ENCODE measurements around the gene MMUT. TPM values are rescaled to one million over a fixed set of nuclear protein-coding genes. Genes with fewer than 3 reads are reported as not detected.

MMUT gene
- total and polyA plus RNA-seq, 4 donors, result 11.4 to 27.0 (median 17.8) TPM

DNA sequence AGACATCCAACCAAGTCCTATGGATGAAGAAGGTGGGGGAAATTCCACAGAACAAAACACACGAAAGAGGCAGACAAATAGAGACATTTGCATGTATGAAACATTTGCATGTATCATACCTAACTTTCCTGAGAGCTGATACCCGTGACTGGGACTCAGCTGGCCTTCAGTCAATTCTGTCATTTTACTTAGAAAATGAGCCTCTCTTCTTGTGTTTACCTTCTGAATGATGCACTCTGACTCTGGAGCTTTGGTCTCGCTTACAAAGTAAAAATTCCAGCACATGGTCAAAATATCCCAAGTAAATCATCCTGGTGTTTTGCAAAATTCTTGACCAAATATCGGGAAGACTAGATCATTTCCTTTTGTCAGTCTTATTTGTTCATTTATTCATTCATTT is 46.9 kb downstream of the MMUT start:
- ATAC-seq (ENCODE audit: insufficient read depth, low FRiP score) (no peak), DNase-seq (no peak)
- H3K4me1 ChIP-seq (ENCODE audit: control insufficient read depth in 5 of 5, insufficient read depth in 5 of 5, low read length in 5 of 5), result no peaks in the 10 kb centered on the region
- H3K27me3 ChIP-seq (ENCODE audit: control insufficient read depth in 3 of 3, insufficient read depth in 3 of 3, low read length in 2 of 3), result no peaks in the 10 kb centered on the region
- no peak for TF ChIP-seq CTCF (IDR thresholded peaks at IDR 0.05; ENCODE audit: control extremely low read depth, extremely low read depth)
- 79 to 87% methylated on average over 4 of the region's 4 CpGs for WGBS, 2 donors
- no peak overlapping the region for H3K4me3 ChIP-seq
- no peaks in the 10 kb centered on the region for H3K36me3 ChIP-seq (ENCODE audit: control insufficient read depth in 4 of 4, insufficient read depth in 4 of 4, low read length in 4 of 4)
- H3K9ac ChIP-seq (ENCODE audit: insufficient read depth in 1 of 2, low read length in 2 of 2), result no peak overlapping the region
- no peaks in the 10 kb centered on the region for H3K9me3 ChIP-seq (ENCODE audit: control insufficient read depth in 4 of 4, insufficient read depth in 3 of 4, low read length in 3 of 4)
- no peak overlapping the region for H3K27ac ChIP-seq (ENCODE audit: low read depth in 1 of 2, low read length in 1 of 2)

GRCh38 chr6:49415358-49415757 is 47.7 kb downstream of the MMUT start:
- 32 to 43% methylated on average over 1 of the region's 1 CpG for WGBS, 2 donors
- no peak for TF ChIP-seq CTCF (IDR thresholded peaks at IDR 0.05; ENCODE audit: control extremely low read depth, extremely low read depth)
- Histone ChIP-seq H3K4me3 (no peak overlapping the region), H3K36me3 (ENCODE audit: control insufficient read depth in 4 of 4, insufficient read depth in 4 of 4, low read length in 4 of 4) (no peaks in the 10 kb centered on the region), H3K27ac (ENCODE audit: low read depth in 1 of 2, low read length in 1 of 2) (no peak overlapping the region), H3K9ac (ENCODE audit: insufficient read depth in 1 of 2, low read length in 2 of 2) (no peak overlapping the region), H3K27me3 (ENCODE audit: control insufficient read depth in 3 of 3, insufficient read depth in 3 of 3, low read length in 2 of 3) (no peaks in the 10 kb centered on the region), H3K4me1 (ENCODE audit: control insufficient read depth in 5 of 5, insufficient read depth in 5 of 5, low read length in 5 of 5) (no peaks in the 10 kb centered on the region), H3K9me3 (ENCODE audit: control insufficient read depth in 4 of 4, insufficient read depth in 3 of 4, low read length in 3 of 4) (no peaks in the 10 kb centered on the region)
- DNase-seq (no peak), ATAC-seq (ENCODE audit: insufficient read depth, low FRiP score) (no peak)

DNA sequence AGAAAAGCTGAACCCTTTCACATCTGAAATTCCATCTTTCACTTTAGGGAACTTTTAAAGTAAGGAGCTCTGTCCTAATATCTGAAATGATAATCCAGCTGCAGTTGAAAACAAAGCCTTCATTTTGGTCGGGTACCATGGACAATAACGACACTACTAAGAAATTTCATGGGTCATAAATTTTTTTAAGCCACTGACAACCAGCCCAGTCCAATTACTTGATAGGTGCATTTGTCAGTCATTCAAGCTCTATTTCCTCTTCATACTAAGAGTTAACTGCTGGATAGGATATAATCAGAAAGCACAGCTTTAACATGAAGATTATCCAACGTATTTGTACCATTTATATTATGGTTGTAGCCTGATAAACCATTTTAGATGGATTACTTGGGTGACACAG is 52.5 kb downstream of the MMUT start:
- no peak for ATAC-seq (ENCODE audit: insufficient read depth, low FRiP score)
- 81 to 84% methylated on average over 3 of the region's 3 CpGs for WGBS, 2 donors
- no peak for TF ChIP-seq CTCF (IDR thresholded peaks at IDR 0.05; ENCODE audit: control extremely low read depth, extremely low read depth)
- no peak overlapping the region for H3K27ac ChIP-seq (ENCODE audit: low read depth in 1 of 2, low read length in 1 of 2)
- no peaks in the 10 kb centered on the region for H3K27me3 ChIP-seq (ENCODE audit: control insufficient read depth in 3 of 3, insufficient read depth in 3 of 3, low read length in 2 of 3)
- no peak for DNase-seq
- no peak overlapping the region for H3K4me3 ChIP-seq
- no peaks in the 10 kb centered on the region for H3K36me3 ChIP-seq (ENCODE audit: control insufficient read depth in 4 of 4, insufficient read depth in 4 of 4, low read length in 4 of 4)
- no peaks in the 10 kb centered on the region for H3K9me3 ChIP-seq (ENCODE audit: control insufficient read depth in 4 of 4, insufficient read depth in 3 of 4, low read length in 3 of 4)
- no peak overlapping the region for H3K9ac ChIP-seq (ENCODE audit: insufficient read depth in 1 of 2, low read length in 2 of 2)
- H3K4me1 ChIP-seq (ENCODE audit: control insufficient read depth in 5 of 5, insufficient read depth in 5 of 5, low read length in 5 of 5), result no peaks in the 10 kb centered on the region

- H3K36me3 ChIP-seq (ENCODE audit: control insufficient read depth in 4 of 4, insufficient read depth in 4 of 4, low read length in 4 of 4), result no peaks in the 10 kb centered on the region
- H3K9ac ChIP-seq (ENCODE audit: insufficient read depth in 1 of 2, low read length in 2 of 2), result no peak overlapping the region
- no peaks in the 10 kb centered on the region for H3K9me3 ChIP-seq (ENCODE audit: control insufficient read depth in 4 of 4, insufficient read depth in 3 of 4, low read length in 3 of 4)
- TF ChIP-seq CTCF (IDR thresholded peaks at IDR 0.05; ENCODE audit: control extremely low read depth, extremely low read depth), result peak; percentile 56
- no peak overlapping the region for H3K4me3 ChIP-seq
- no peak overlapping the region for H3K27ac ChIP-seq (ENCODE audit: low read depth in 1 of 2, low read length in 1 of 2)
- 22 to 29% methylated on average over 9 of the region's 9 CpGs for WGBS, 2 donors
- ATAC-seq (ENCODE audit: insufficient read depth, low FRiP score), result peak; percentile 69
- H3K4me1 ChIP-seq (ENCODE audit: control insufficient read depth in 5 of 5, insufficient read depth in 5 of 5, low read length in 5 of 5), result no peaks in the 10 kb centered on the region
- DNase-seq, result peak; percentile 76 to 88 (median 77)
- no peaks in the 10 kb centered on the region for H3K27me3 ChIP-seq (ENCODE audit: control insufficient read depth in 3 of 3, insufficient read depth in 3 of 3, low read length in 2 of 3)
These were observed 53.0 kb downstream of the MMUT start for GRCh38 chr6:49409951-49410542.
